Muscle of leg (tissue), 16 donors: ENCODE results near the gene CDRT15L2. TPM values are rescaled to one million over a fixed set of nuclear protein-coding genes. Genes with fewer than 3 reads are reported as not detected.
A peak's percentile ranks its signal among the peaks of the same experiment; 100 is the strongest.
"Not testable (repeated sequence)": the region's sequence is repeated elsewhere in the genome, so short reads cannot be mapped to it uniquely, and the experiment has no call there.

Source experiments
- DNase-seq: peaks from one replicate; pipeline ENCODE4 v3.0.0; 2013
- H3K27ac ChIP-seq: one replicate; pipeline ENCODE4 v1.5.1; 2013; ENCODE audit warnings: mild to moderate bottlenecking, low read length, control low read depth
- H3K27me3 ChIP-seq: one replicate; pipeline ENCODE4 v1.6.1; 2013; ENCODE audit warnings: low read length; ENCODE audit not compliant: control insufficient read depth, insufficient read depth
- H3K36me3 ChIP-seq: one replicate; pipeline ENCODE4 v1.6.1; 2013; ENCODE audit warnings: low read length; ENCODE audit not compliant: control insufficient read depth, insufficient read depth
- H3K4me1 ChIP-seq: one replicate; pipeline ENCODE4 v1.6.1; 2013; ENCODE audit warnings: low read length; ENCODE audit not compliant: control insufficient read depth, insufficient read depth
- H3K4me3 ChIP-seq: one replicate; pipeline ENCODE4 v1.5.1; 2013; ENCODE audit warnings: low read length, control low read depth
- H3K9me3 ChIP-seq: replicated peaks from 2 replicates; pipeline ENCODE4 v1.6.1; 2013; ENCODE audit warnings: low read depth, low read length; ENCODE audit not compliant: control insufficient read depth
- WGBS: methylation state at CpG from one replicate; pipeline ENCODE4 v1.1.5; 2013; ENCODE audit warnings: missing lambda C conversion rate; ENCODE audit not compliant: insufficient coverage; 5-methylcytosine and 5-hydroxymethylcytosine counted together
- long read RNA-seq, 11 donors: transcript quantifications; one replicate each; lab custom pipeline, GENCODE V29; 2026
- polyA plus RNA-seq, 8 donors: library from polyadenylated mRNA; unstranded; fragments of 120-200 nt; gene quantifications; one replicate each; pipeline versions ENCODE4 v1.2.1 to v1.2.3, GENCODE V29; 2013; ENCODE audit warnings: inconsistent platforms in 1 of 8, low replicate concordance in 1 of 8; ENCODE audit not compliant: insufficient read length in 8 of 8, insufficient read depth in 1 of 8
- total RNA-seq: library from RNA; stranded (reverse); fragments of 120-200 nt; gene quantifications from one replicate; pipeline ENCODE4 v1.2.4, GENCODE V29; 2013

The CDRT15L2 gene
- not detected for total RNA-seq
- polyA plus RNA-seq, result not detected
- long read RNA-seq, donor 1, result 0 reads
- long read RNA-seq, donor 2, result 0 reads
- long read RNA-seq, donor 3, result 0 reads
- long read RNA-seq, donor 4, result 0 reads
- long read RNA-seq, donor 5, result 0 reads
- long read RNA-seq, donor 6, result 0 reads
- long read RNA-seq, donor 7, result 0 reads
- long read RNA-seq, donor 8, result 0 reads
- long read RNA-seq, donor 9, result 0 reads
- long read RNA-seq, donor 10, result 0 reads
- long read RNA-seq, donor 11, result 0 reads

DNA sequence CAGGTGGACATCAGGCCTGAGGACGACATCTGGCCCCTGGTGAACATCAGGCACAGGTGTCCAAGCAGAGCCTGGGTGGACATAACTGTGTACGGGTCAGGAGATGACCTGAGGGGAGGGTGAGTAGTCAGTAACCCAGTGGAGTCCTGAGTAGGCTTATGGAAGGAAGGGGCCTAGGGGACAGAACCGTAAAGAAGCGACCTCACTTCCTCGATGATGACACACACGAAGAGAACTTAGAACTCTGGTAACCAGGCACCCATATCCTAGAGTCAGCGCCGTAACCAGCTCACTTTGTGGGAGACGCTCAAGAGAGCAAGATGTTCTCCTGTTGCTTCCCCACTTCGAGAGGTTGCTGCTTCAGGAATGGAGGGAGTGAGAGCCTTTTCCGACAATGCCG, at the start of gene CDRT15L2:
Gene CDRT15L2, plus strand, starts transcription at position 301 of the 400 bp plus-strand sequence. Its CDS starts 20 bp downstream, at position 321.
- not testable (repeated sequence) for H3K9me3 ChIP-seq, H3K4me1 ChIP-seq, H3K36me3 ChIP-seq, H3K27me3 ChIP-seq, DNase-seq, H3K27ac ChIP-seq, H3K4me3 ChIP-seq
- 92% methylated on average over 6 of the region's 12 CpGs for WGBS

DNA sequence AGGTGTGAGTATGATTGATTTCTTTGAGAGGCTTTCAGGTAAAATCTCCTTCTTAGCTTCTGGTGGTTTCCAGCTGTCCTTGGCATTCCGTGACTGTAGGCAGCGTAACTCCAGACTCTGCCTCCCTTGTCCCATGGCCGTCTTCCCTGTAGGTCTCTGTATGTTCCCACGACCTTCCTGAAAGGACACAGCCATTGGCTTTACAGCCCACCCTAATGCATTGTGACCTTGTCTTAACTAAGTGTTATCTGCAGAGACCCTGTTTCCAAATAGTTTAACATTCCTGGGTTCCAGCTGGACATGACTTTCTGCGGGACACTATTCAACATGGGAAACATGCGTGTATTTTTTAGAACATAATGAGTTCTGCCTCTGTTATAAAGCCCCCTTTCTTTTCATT, 49.4 kb upstream of the CDRT15L2 start:
- not testable (repeated sequence) for DNase-seq
- WGBS, result 20% methylated on average over 2 of the region's 6 CpGs

DNA sequence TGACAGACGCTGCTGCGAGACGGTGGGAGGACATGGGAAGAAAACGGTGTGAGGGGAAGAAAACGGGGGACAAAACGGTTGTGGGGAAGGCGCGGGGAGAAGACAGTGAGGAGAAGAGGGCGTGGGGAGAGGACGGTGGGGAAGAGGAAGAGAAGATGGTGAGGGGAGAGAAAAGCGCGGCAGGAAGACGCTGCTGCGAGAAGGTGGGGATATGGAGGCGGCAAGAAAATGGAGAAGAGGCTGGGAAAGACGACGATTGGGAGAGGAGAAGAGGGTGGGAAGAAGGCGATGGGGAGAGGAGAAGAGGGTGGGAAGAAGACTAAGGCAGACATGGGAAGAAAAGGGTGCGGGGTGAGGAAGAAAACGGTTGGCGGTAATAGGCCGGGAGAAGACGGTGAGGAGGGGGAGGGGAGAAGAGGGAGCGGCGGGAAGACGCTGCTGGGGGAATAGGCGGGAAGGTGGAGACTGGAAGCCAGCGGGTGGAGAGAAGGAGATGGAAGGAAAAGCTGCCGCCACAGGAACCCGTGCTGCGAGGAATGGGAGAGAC, 46.9 kb upstream of the CDRT15L2 start:
- not testable (repeated sequence) for H3K9me3 ChIP-seq, H3K36me3 ChIP-seq, H3K4me1 ChIP-seq, H3K27me3 ChIP-seq
- no CpG with 5 or more reads among the region's 31 CpGs for WGBS
- Histone ChIP-seq H3K27ac (peak overlapping the region; percentile 65), H3K4me3 (peak overlapping the region; percentile 41)
- DNase-seq, result peak; percentile 92

More for the DNA sequence above, 49.4 kb upstream of the CDRT15L2 start:
- H3K4me1 ChIP-seq, H3K27me3 ChIP-seq, H3K27ac ChIP-seq, H3K9me3 ChIP-seq, H3K4me3 ChIP-seq, H3K36me3 ChIP-seq: not testable (repeated sequence)

DNA sequence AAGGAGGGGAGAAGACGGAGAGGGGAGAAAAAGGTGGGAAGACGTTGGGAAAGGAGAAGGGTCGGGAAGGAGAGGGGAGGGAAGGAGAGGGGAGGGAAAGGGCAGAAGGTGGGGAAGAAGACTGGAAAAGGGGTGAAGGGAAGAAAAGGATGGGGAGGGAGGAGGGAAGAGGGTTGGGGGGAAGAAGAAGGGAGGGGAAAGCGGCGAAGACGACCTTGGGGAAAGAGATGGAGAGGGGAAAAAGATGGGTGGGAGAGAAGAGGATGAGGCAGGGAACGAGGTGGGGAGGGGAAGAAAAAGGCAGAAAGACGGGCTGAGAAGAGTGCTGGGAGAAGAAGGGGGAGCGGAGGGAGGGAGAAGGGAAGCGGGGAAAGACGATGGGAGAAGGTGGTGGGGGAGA, 46.3 kb upstream of the CDRT15L2 start:
- not testable (repeated sequence) for H3K36me3 ChIP-seq, H3K27me3 ChIP-seq, H3K4me1 ChIP-seq, H3K9me3 ChIP-seq
- Histone ChIP-seq H3K4me3 (peak overlapping the region; percentile 41), H3K27ac (peak overlapping the region; percentile 85)
- WGBS, result 0% methylated on average over 2 of the region's 11 CpGs
- DNase-seq, result peak; percentile 50

DNA sequence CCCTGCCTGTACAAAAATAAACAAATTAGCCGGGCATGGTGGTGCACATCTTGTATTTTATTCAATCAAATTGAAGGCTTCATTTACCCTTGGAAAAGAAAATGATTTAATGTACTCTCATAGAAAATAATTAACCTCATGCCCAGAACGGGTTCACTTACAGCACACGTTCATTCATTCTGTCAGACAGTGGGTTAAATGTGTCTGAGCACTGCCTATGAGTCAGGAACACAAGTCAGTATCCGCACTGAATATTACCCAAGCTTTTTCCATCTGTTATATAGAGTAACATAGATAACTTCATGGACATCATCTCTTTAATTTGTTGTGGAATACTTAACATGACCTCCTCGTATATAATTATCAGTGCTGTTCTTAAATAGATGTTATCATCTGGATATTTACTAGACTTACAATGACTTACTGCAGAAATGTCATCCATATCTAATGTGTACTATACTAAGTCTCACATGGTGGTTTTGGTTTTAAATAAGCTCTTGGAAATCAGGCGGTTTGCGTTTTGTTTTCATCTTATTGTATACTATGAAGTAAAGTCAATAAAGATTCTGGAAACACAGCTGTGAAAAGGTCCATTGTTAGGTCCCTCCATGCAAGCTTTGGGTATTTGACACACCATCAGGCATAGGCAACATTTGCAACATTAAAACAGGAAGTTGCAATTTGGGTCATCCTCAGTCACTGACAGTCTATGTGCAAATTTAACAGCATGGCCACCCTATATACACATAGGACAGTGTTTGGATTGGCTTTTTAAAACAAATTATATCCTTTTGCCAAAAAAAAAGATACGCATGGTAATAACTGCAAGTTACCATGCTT, 44.6 kb upstream of the CDRT15L2 start:
- H3K4me1 ChIP-seq, H3K4me3 ChIP-seq, H3K9me3 ChIP-seq, H3K27me3 ChIP-seq, DNase-seq, H3K27ac ChIP-seq, H3K36me3 ChIP-seq: not testable (repeated sequence)
- WGBS, result no CpG with 5 or more reads among the region's 8 CpGs

DNA sequence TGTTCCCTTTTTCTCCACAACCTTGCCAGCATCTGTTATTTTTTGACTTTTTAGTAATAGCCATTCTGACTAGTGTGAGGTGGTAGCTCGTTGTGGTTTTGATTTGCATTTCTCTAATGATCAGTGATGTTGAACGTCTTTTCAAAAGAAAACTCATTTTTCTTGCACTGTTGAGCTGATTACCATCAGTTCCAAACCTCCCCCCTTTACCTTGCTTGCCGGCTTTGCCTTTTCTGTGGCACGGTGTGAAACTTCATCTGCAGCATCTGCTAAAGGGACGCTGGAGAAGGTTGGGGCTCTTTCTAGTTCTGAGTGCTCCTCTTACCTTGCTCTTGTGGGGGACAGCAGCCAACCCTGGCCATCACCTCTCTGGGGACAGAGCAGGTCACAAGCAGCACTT, 39.1 kb upstream of the CDRT15L2 start:
- not testable (repeated sequence) for H3K4me1 ChIP-seq, H3K4me3 ChIP-seq, DNase-seq, H3K27me3 ChIP-seq, H3K9me3 ChIP-seq, H3K36me3 ChIP-seq, H3K27ac ChIP-seq
- WGBS, result no CpG with 5 or more reads among the region's 5 CpGs

DNA sequence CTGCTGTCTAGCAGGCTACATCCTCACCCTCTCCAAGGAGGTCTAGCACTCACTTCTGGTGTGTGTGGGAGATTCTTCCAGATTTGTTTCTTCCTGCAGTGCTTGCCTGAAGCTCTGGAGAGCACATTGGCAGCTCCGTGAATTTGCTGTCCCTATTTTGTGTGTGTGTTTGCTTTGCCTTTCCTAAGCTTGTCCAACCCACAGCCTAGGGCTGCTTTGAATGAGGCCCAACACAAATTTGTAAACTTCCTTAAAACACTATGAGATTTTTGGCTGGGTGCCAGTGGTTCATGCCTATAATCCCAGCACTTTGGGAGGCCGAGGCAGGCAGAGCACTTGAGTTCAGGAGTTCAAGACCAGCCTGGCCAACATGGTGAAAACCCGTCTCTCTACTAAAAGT, 38.7 kb upstream of the CDRT15L2 start:
- H3K4me3 ChIP-seq, H3K27ac ChIP-seq, H3K36me3 ChIP-seq, H3K27me3 ChIP-seq, H3K4me1 ChIP-seq, H3K9me3 ChIP-seq: not testable (repeated sequence)
- DNase-seq, result peak; percentile 49
- no CpG with 5 or more reads among the region's 3 CpGs for WGBS

DNA sequence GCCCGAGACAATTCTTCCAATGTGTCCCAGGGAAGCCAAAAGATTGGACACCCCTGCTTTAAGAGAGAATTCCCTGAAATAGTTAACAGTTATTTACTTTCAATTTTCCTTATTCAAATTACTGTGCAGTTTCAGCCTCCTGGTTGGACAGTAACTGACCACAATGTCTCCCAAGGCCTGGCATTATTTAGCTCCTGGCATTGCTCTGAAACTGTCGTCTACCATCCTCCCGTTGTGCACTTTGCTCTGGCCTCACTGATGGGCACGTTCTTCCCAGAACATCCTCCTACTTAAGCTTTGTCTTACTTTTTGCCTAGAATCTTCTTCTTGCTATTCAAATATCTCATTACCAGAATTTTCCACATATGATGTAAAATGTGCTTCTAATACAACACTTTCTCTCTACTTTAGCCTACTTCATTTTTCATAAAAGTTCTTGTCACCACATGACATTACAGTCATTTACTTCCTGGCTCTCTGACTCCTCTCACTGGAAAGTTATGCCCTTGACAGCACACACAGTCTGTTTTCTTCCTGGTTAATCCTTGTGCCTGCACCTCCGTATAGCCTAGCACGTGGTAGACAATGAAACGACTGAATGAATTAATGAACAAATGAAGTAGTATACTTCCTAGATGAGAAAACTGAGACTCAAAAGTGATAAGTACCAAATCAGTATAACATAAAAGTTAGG, 37.5 kb upstream of the CDRT15L2 start:
- H3K4me1 ChIP-seq, H3K4me3 ChIP-seq, H3K9me3 ChIP-seq, H3K36me3 ChIP-seq, H3K27me3 ChIP-seq, H3K27ac ChIP-seq: not testable (repeated sequence)
- DNase-seq, result peak; percentile 59
- no CpG with 5 or more reads among the region's 7 CpGs for WGBS

DNA sequence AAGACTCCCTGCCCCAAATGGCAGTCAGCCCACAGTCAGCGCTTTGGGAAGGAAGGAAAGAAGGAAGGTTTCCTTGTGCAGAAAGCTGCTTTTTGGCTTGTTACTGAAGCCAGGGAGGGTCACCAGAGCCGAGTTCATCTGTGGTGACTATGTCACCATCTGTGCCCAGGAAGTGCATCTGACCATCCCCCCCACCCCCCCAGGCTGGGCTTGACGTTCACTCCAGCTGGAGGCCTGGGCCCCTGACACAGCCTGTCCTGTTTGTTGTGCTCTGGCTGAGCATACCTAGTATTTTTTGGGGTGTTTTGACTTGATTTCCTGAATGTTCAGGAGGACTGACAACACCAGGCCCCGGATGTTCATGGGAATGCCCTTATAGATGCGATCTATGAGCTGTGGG, 31.6 kb upstream of the CDRT15L2 start:
- H3K4me3 ChIP-seq, H3K27ac ChIP-seq, H3K27me3 ChIP-seq, H3K36me3 ChIP-seq, H3K4me1 ChIP-seq, DNase-seq, H3K9me3 ChIP-seq: not testable (repeated sequence)
- WGBS, result no CpG with 5 or more reads among the region's 5 CpGs

DNA sequence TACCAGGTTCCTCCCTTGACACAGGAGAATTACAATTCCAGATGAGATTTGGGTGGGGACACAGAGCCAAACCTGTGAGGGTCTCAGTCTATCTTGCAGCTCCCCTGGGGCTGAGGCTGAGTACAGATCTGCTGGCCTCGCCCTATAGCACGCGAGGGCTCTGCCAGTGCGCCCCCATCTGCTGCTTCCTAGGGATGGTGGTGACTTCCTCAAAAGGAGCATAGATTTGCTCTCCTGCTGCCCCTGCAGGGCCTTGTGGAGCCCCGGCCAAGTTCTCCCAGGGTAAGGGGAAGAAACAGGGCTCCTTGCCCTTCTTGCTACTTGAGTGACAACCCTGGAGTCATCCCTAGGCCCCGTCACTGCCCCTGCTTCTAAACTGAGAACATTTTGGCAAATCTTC, 26.6 kb upstream of the CDRT15L2 start:
- not testable (repeated sequence) for H3K4me1 ChIP-seq, H3K27me3 ChIP-seq, H3K9me3 ChIP-seq, H3K27ac ChIP-seq, H3K36me3 ChIP-seq, DNase-seq, H3K4me3 ChIP-seq
- WGBS, result no CpG with 5 or more reads among the region's 6 CpGs
